OCI-LY1 (cell line): ENCODE measurements around the gene PAX5.

Experiments used
- H2AFZ ChIP-seq: fragments of 200-600 bp; sonication (generic), shearing (Covaris generic); 2 replicates; pipeline ENCODE4 v1.6.0; 2014; ENCODE audit warnings: antibody characterized with exemption, mild to moderate bottlenecking, low read length
- H3F3A ChIP-seq: fragments of 200-600 bp; sonication (generic), shearing (Covaris generic); 2 replicates; pipeline ENCODE4 v1.6.0; 2014; ENCODE audit warnings: mild to moderate bottlenecking, antibody characterized with exemption, low read length, moderate library complexity; ENCODE audit not compliant: insufficient read depth
- H3K27ac ChIP-seq: fragments of 200-600 bp; sonication (generic); 2 replicates; pipeline ENCODE4 v1.5.1; 2014; ENCODE audit warnings: low read length, mixed run types, mild to moderate bottlenecking, low read depth; ENCODE audit not compliant: poor library complexity, severe bottlenecking
- H3K27me3 ChIP-seq: fragments of 200-600 bp; sonication (generic); 2 replicates; pipeline ENCODE4 v1.6.0; 2014; ENCODE audit warnings: antibody characterized with exemption, mild to moderate bottlenecking, low read length, moderate library complexity; ENCODE audit not compliant: insufficient read depth
- H3K36me3 ChIP-seq: fragments of 200-600 bp; sonication (generic); 2 replicates; pipeline ENCODE4 v1.6.1; 2014; ENCODE audit warnings: mild to moderate bottlenecking, antibody characterized with exemption, low read length, moderate library complexity, mixed read lengths; ENCODE audit not compliant: insufficient read depth
- H3K4me1 ChIP-seq: fragments of 200-600 bp; sonication (generic); 2 replicates; pipeline ENCODE4 v1.5.1; 2014; ENCODE audit warnings: mild to moderate bottlenecking, low read length, moderate library complexity; ENCODE audit not compliant: insufficient read depth, severe bottlenecking
- H3K4me2 ChIP-seq: fragments of 200-600 bp; sonication (generic), shearing (Covaris generic); 2 replicates; pipeline ENCODE4 v1.6.1; 2014; ENCODE audit warnings: low read length
- H3K4me3 ChIP-seq: fragments of 200-600 bp; sonication (generic); 2 replicates; pipeline ENCODE4 v1.5.1; 2014; ENCODE audit warnings: low read length, low read depth, mild to moderate bottlenecking, mixed read lengths; ENCODE audit not compliant: poor library complexity, severe bottlenecking
- H3K79me2 ChIP-seq: fragments of 200-600 bp; shearing (Covaris generic); 2 replicates; pipeline ENCODE4 v1.6.1; 2016; ENCODE audit warnings: mixed run types, low read length, mixed read lengths; ENCODE audit not compliant: insufficient read depth
- H3K9ac ChIP-seq: fragments of 200-600 bp; sonication (generic), shearing (Covaris generic); 2 replicates; pipeline ENCODE4 v1.6.1; 2014; ENCODE audit warnings: mild to moderate bottlenecking, low read length, mixed read lengths
- H3K9me2 ChIP-seq: fragments of 200-600 bp; sonication (generic), shearing (Covaris generic); 2 replicates; pipeline ENCODE4 v1.6.1; 2014; ENCODE audit warnings: low read depth, mild to moderate bottlenecking, low read length, mixed read lengths
- H3K9me3 ChIP-seq: fragments of 200-600 bp; shearing (Covaris generic); 2 replicates; pipeline ENCODE4 v1.6.1; 2014; ENCODE audit warnings: low read length, mixed read lengths
- H4K20me1 ChIP-seq: fragments of 200-600 bp; sonication (generic), shearing (Covaris generic); 2 replicates; pipeline ENCODE4 v1.6.0; 2016; ENCODE audit warnings: mild to moderate bottlenecking, low read length; ENCODE audit not compliant: insufficient read depth
- EZH2 ChIP-seq: fragments of 200-600 bp; sonication (generic), shearing (Covaris generic); IDR thresholded peaks from 2 replicates; pipeline ENCODE4 v1.8.0; 2017; ENCODE audit warnings: borderline replicate concordance, mixed run types, mild to moderate bottlenecking, antibody characterized with exemption, low read length, moderate library complexity, mixed read lengths
- TF ChIP-seq, protein P1 (sequence below): fragments of 200-600 bp; sonication (generic), shearing (Covaris generic); IDR thresholded peaks from 2 replicates; pipeline ENCODE4 v1.5.1; 2017; ENCODE audit warnings: mild to moderate bottlenecking, antibody characterized with exemption, low read length, moderate library complexity, mixed read lengths

PAX5 gene

DNA sequence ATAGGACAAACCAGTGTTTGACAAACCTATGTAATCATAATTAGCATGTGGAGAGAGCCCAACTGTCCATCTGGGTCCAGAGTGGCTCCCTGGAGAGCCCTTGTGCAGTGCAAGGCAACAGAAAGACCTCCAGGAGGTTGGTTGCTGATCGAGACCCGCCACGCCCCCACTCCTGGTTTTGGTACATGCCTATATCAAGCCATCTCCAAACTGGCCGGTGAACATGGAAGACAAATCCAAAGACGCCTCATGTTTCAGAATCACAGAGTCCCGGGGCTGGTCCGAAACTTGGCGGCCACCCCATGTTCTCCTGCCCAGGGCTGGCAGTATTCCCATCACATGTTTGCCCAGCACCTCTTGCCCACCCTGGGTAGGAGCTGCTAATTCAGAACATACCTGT is 140.2 kb downstream of the PAX5 start:
- no peak for TF ChIP-seq EZH2
- TF ChIP-seq, protein P1, sequence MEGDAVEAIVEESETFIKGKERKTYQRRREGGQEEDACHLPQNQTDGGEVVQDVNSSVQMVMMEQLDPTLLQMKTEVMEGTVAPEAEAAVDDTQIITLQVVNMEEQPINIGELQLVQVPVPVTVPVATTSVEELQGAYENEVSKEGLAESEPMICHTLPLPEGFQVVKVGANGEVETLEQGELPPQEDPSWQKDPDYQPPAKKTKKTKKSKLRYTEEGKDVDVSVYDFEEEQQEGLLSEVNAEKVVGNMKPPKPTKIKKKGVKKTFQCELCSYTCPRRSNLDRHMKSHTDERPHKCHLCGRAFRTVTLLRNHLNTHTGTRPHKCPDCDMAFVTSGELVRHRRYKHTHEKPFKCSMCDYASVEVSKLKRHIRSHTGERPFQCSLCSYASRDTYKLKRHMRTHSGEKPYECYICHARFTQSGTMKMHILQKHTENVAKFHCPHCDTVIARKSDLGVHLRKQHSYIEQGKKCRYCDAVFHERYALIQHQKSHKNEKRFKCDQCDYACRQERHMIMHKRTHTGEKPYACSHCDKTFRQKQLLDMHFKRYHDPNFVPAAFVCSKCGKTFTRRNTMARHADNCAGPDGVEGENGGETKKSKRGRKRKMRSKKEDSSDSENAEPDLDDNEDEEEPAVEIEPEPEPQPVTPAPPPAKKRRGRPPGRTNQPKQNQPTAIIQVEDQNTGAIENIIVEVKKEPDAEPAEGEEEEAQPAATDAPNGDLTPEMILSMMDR = no peak
- H2AFZ ChIP-seq = no peak overlapping the region
- no peak overlapping the region for H3K4me2 ChIP-seq
- H3K4me3 ChIP-seq = no peak overlapping the region
- no peak overlapping the region for H3K9ac ChIP-seq
- H3F3A ChIP-seq = no peaks in the 10 kb centered on the region
- no peaks in the 10 kb centered on the region for H3K27me3 ChIP-seq
- peaks cover 67% of the 10 kb centered on the region for H3K36me3 ChIP-seq
- H3K9me3 ChIP-seq = no peaks in the 10 kb centered on the region
- no peaks in the 10 kb centered on the region for H3K9me2 ChIP-seq
- no peaks in the 10 kb centered on the region for H3K79me2 ChIP-seq
- no peaks in the 10 kb centered on the region for H4K20me1 ChIP-seq
- no peak overlapping the region for H3K27ac ChIP-seq
- H3K4me1 ChIP-seq = no peaks in the 10 kb centered on the region

DNA sequence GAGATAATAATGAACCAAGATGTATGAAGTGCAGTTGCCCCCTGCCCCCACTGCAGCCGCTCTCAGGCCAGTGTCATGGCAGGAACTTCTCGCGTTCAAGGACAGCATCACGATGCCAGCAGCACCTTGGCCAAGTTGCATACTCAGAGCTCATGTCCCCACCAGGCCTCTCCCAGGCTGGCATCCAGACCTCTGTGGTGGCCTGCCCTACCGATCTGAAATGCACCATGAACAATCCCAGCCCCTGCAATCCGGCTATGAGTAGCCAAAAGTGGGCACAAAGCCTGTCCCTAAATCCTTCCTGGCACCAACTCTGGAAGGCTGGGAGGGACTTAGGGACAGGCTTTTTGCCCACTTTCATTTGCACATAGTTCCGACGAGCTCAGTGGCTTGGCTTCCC is 140.9 kb downstream of the PAX5 start:
- peaks cover 68% of the 10 kb centered on the region for H3K36me3 ChIP-seq
- no peaks in the 10 kb centered on the region for H3K27me3 ChIP-seq
- H2AFZ ChIP-seq = no peak overlapping the region
- TF ChIP-seq, protein P1 = no peak
- no peak for TF ChIP-seq EZH2
- no peak overlapping the region for H3K4me2 ChIP-seq
- no peaks in the 10 kb centered on the region for H3K79me2 ChIP-seq
- H4K20me1 ChIP-seq = no peaks in the 10 kb centered on the region
- H3K4me1 ChIP-seq = no peaks in the 10 kb centered on the region
- no peaks in the 10 kb centered on the region for H3K9me3 ChIP-seq
- H3K9ac ChIP-seq = no peak overlapping the region
- H3K4me3 ChIP-seq = no peak overlapping the region
- no peak overlapping the region for H3K27ac ChIP-seq
- no peaks in the 10 kb centered on the region for H3F3A ChIP-seq
- H3K9me2 ChIP-seq = no peaks in the 10 kb centered on the region

DNA sequence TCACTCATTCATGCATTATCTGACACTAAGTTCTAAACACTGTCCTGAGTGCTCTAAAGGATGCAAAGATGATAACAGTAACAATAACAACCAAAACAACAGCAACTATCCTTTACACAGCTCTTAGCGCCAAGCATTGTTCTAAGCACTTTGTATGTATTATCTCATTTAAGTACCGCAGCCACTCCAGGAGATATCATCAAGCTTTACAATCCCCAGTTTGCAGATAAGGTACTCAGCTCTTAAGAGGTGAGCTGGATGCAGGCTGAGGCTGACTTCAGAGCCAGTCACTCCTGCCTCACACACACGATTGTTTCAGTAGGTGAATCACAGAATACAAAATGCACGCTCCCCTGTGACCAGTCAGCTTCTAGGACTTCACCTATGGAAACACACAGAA is 141.8 kb downstream of the PAX5 start:
- Histone ChIP-seq H3K79me2 (no peaks in the 10 kb centered on the region; the same call in 1 of the 2 replicates), H2AFZ (no peak overlapping the region), H3K4me1 (no peaks in the 10 kb centered on the region), H3K4me3 (no peak overlapping the region), H3F3A (no peaks in the 10 kb centered on the region), H3K4me2 (no peak overlapping the region), H3K36me3 (peaks cover 65% of the 10 kb centered on the region), H3K9ac (no peak overlapping the region), H3K27me3 (no peaks in the 10 kb centered on the region), H3K9me2 (no peaks in the 10 kb centered on the region), H3K27ac (no peak overlapping the region), H3K9me3 (no peaks in the 10 kb centered on the region), H4K20me1 (no peaks in the 10 kb centered on the region)
- TF ChIP-seq, protein P1 = no peak
- no peak for TF ChIP-seq EZH2
